Measurements from ENCODE around the gene CEACAM19. TPM values are rescaled to one million over a fixed set of nuclear protein-coding genes. Genes with fewer than 3 reads are reported as not detected.

The CEACAM19 gene
- total RNA-seq, 2 donors from 2014 or later: 5.3 to 6.1 TPM

DNA sequence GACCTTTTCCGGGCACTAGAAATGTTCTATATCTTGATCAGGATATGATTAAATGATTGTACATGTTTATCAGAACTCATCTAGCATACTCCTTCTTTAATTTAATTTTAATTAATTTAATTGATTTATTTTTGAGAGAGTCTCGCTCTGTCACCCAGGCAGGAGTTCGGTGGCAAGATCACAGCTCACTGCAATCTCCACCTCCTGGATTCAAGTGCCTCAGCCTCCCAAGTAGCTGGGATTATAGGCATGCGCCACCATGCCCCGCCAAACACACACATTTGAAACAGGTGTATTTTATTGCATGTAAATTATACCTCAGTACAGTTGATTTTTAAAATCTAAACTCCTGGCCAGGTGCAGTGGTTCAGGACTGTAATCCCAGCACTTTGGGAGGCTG, 59.8 kb downstream of the CEACAM19 start:
- TF ChIP-seq, protein P1, sequence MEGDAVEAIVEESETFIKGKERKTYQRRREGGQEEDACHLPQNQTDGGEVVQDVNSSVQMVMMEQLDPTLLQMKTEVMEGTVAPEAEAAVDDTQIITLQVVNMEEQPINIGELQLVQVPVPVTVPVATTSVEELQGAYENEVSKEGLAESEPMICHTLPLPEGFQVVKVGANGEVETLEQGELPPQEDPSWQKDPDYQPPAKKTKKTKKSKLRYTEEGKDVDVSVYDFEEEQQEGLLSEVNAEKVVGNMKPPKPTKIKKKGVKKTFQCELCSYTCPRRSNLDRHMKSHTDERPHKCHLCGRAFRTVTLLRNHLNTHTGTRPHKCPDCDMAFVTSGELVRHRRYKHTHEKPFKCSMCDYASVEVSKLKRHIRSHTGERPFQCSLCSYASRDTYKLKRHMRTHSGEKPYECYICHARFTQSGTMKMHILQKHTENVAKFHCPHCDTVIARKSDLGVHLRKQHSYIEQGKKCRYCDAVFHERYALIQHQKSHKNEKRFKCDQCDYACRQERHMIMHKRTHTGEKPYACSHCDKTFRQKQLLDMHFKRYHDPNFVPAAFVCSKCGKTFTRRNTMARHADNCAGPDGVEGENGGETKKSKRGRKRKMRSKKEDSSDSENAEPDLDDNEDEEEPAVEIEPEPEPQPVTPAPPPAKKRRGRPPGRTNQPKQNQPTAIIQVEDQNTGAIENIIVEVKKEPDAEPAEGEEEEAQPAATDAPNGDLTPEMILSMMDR (IDR thresholded peaks at IDR 0.05): no peak
- no peaks in the 10 kb centered on the region for H3K36me3 ChIP-seq
- no peaks in the 10 kb centered on the region for H3K27me3 ChIP-seq
- intact Hi-C loops (cut with DNase I): no loop called here
- no peaks in the 10 kb centered on the region for H3K4me1 ChIP-seq
- no peak overlapping the region for H3K27ac ChIP-seq
- H3K9me3 ChIP-seq: no peaks in the 10 kb centered on the region
- peak; percentile 65 for DNase-seq
- H3K9ac ChIP-seq (ENCODE audit: low read depth in 2 of 2, low read length in 2 of 2): peak overlapping the region in 1 of 2 donors; percentile 34
- H3K4me3 ChIP-seq: no peak overlapping the region

GRCh38 chr19:44731622-44732021, 60.3 kb downstream of the CEACAM19 start:
- H3K9me3 ChIP-seq: no peaks in the 10 kb centered on the region
- TF ChIP-seq, protein P1 (IDR thresholded peaks at IDR 0.05): no peak
- H3K9ac ChIP-seq (ENCODE audit: low read depth in 2 of 2, low read length in 2 of 2): peak overlapping the region in 1 of 2 donors; percentile 34
- no peak overlapping the region for H3K27ac ChIP-seq
- H3K36me3 ChIP-seq: no peaks in the 10 kb centered on the region
- H3K27me3 ChIP-seq: no peaks in the 10 kb centered on the region
- H3K4me3 ChIP-seq: no peak overlapping the region
- no peaks in the 10 kb centered on the region for H3K4me1 ChIP-seq
- intact Hi-C loops (cut with DNase I): no loop called here
- DNase-seq: no peak

GRCh38 chr19:44732235-44733014, 61.1 kb downstream of the CEACAM19 start:
- no peak for DNase-seq

More at GRCh38 chr19:44732235-44733014, 61.1 kb downstream of the CEACAM19 start:
- Histone ChIP-seq H3K27ac (no peak overlapping the region), H3K4me1 (no peaks in the 10 kb centered on the region), H3K4me3 (no peak overlapping the region), H3K27me3 (no peaks in the 10 kb centered on the region), H3K9me3 (no peaks in the 10 kb centered on the region), H3K36me3 (no peaks in the 10 kb centered on the region), H3K9ac (ENCODE audit: low read depth in 2 of 2, low read length in 2 of 2) (peak overlapping the region in 1 of 2 donors; percentile 4)
- intact Hi-C loops (cut with DNase I): no loop called here
- TF ChIP-seq, protein P1 (IDR thresholded peaks at IDR 0.05): no peak

Small RNA genes lying within 50 kb of the gene (microRNA-seq; reads per million reads assigned to microRNA genes)
- not detected for gene MIR4531

Other genes with a start within 250 kb of the CEACAM19 start
- gene ZNF229, start 223.0 kb upstream of the CEACAM19 start, total RNA-seq: 1 to 10 TPM; 1.2 to 2.2 TPM
- 1 to 10 TPM; 6.4 to 7.3 TPM for gene ZNF180, start 171.0 kb upstream of the CEACAM19 start, total RNA-seq
- gene CEACAM20, start 141.8 kb upstream of the CEACAM19 start, total RNA-seq: under 1 TPM in 1 of 2 donors, not detected in 1; 0.85 TPM
- gene IGSF23, start 57.9 kb upstream of the CEACAM19 start, total RNA-seq: not detected
- gene PVR, start 27.6 kb upstream of the CEACAM19 start, total RNA-seq: 10 to 100 TPM; 44.7 to 54.6 TPM
- gene CEACAM16, start 27.7 kb downstream of the CEACAM19 start, total RNA-seq: under 1 TPM in 1 of 2 donors, not detected in 1; 0.52 TPM
- 10 to 100 TPM; 76.4 to 99.5 TPM for gene BCL3, start 77.2 kb downstream of the CEACAM19 start, total RNA-seq
- 10 to 100 TPM; 65.6 to 78.0 TPM for gene CBLC, start 106.4 kb downstream of the CEACAM19 start, total RNA-seq
- 10 to 100 TPM; 15.1 to 20.7 TPM for gene BCAM, start 137.6 kb downstream of the CEACAM19 start, total RNA-seq
- gene NECTIN2, start 174.8 kb downstream of the CEACAM19 start, total RNA-seq: 100 to 1,000 TPM; 115 to 121 TPM
- 100 to 1,000 TPM in 1 of 2 donors, 10 to 100 TPM in 1; 60.0 to 167 TPM for gene TOMM40, start 219.8 kb downstream of the CEACAM19 start, total RNA-seq
- gene APOE, start 234.3 kb downstream of the CEACAM19 start, total RNA-seq: 10 to 100 TPM; 36.3 to 78.9 TPM
- 10 to 100 TPM; 10.4 to 19.9 TPM for gene APOC1, start 243.1 kb downstream of the CEACAM19 start, total RNA-seq